ENCODE results near the gene AFAP1. TPM values are rescaled to one million over a fixed set of nuclear protein-coding genes. Genes with fewer than 3 reads are reported as not detected.

Gene AFAP1
- total and polyA plus RNA-seq, 2 of the 8 experiments (the other 6 are each of a cell fraction or from before 2014, with no cell fraction given): 3.6 to 18.2 TPM

GRCh38 chr4:7754565-7755262, 184.9 kb downstream of the AFAP1 start:
- Histone ChIP-seq H2BK20ac (ENCODE audit: low read length) (no peak overlapping the region), H3K23me2 (ENCODE audit: low read depth, low read length) (no peaks in the 10 kb centered on the region), H3K27me3 (replicated peaks in 1 of 4; ENCODE audit: control insufficient read depth in 3 of 4, extremely low read depth in 1 of 4, insufficient read depth in 3 of 4, low read length in 3 of 4) (no peaks in the 10 kb centered on the region; a peak in 1 of 7 replicates), H4K8ac (ENCODE audit: extremely low read depth, insufficient read depth, low read length) (no peak overlapping the region), H2AK5ac (ENCODE audit: low read depth, low read length) (no peak overlapping the region), H3K36me3 (ENCODE audit: control insufficient read depth in 2 of 4, insufficient read depth in 4 of 4, low read length in 3 of 4) (no peaks in the 10 kb centered on the region), H3K18ac (ENCODE audit: extremely low read depth, low read length) (no peak overlapping the region), H3K4me2 (ENCODE audit: insufficient read depth in 1 of 2, low read depth in 2 of 2, low read length in 2 of 2) (no peak overlapping the region), H3K4ac (replicated peaks; ENCODE audit: insufficient read length, low read depth, low read length) (no peak overlapping the region), H4K91ac (replicated peaks; ENCODE audit: insufficient read length, low read length) (no peak overlapping the region), H3K9me3 (ENCODE audit: insufficient read depth in 2 of 2, low read depth in 1 of 2, low read length in 1 of 2) (no peaks in the 10 kb centered on the region), H2BK5ac (ENCODE audit: low read depth, low read length) (no peak overlapping the region), H3K56ac (replicated peaks; ENCODE audit: insufficient read length, low read depth, low read length) (no peak overlapping the region), H3K79me1 (ENCODE audit: low read depth, low read length) (no peaks in the 10 kb centered on the region), H4K5ac (ENCODE audit: insufficient read length, low read depth, low read length) (no peak overlapping the region), H2BK15ac (ENCODE audit: low read length) (no peak overlapping the region), H3K4me1 (replicated peaks in 1 of 4; ENCODE audit: control insufficient read depth in 3 of 4, insufficient read depth in 4 of 4, low read length in 3 of 4) (no peaks in the 10 kb centered on the region), H3K79me2 (ENCODE audit: control insufficient read depth in 1 of 2, insufficient read depth in 2 of 2, low read length in 2 of 2) (no peaks in the 10 kb centered on the region), H2BK120ac (replicated peaks; ENCODE audit: low read depth, low read length) (no peak overlapping the region), H3K4me3 (ENCODE audit: extremely low read depth in 1 of 4, insufficient read depth in 2 of 4, low read depth in 3 of 4, low read length in 4 of 4) (no peak overlapping the region), H2BK12ac (ENCODE audit: low read depth, low read length) (no peak overlapping the region), H4K20me1 (replicated peaks in 1 of 2; ENCODE audit: control insufficient read depth in 1 of 2, insufficient read depth in 2 of 2, low read length in 2 of 2) (peaks cover 0 to 3% of the 10 kb centered on the region in 2 experiments), H2AFZ (ENCODE audit: low read length) (no peak overlapping the region), H3K27ac (ENCODE audit: low read depth, low read length) (no peak overlapping the region), H3K9ac (replicated peaks in 1 of 4; ENCODE audit: extremely low read depth in 1 of 4, low read depth in 3 of 4, low read length in 3 of 4) (no peak overlapping the region), H3K14ac (ENCODE audit: insufficient read length) (no peak overlapping the region), H3K23ac (ENCODE audit: insufficient read length) (no peak overlapping the region)
- 93% methylated on average over 18 of the region's 21 CpGs; no CpG with 5 or more reads in 1 of the 2 experiments for WGBS, 2 experiments (ENCODE audit: extremely low coverage in 1 of 2, insufficient coverage in 1 of 2, insufficient read length in 1 of 2, insufficient replicate concordance in 2 of 2, low coverage in 1 of 2, low lambda C conversion rate in 2 of 2, missing lambda C conversion rate in 1 of 2)
- FAIRE-seq (no peak), DNase-seq (ENCODE audit: low read depth in 1 of 2, low spot score in 2 of 2) (no peak)
- ChIA-PET CTCF (ENCODE audit: partially characterized antibody) (interaction anchor here (1.0 to 1.4 kb wide), 2 partner anchors 16 to 252 kb away, joined by 3 read pairs; no protein-coding TSS in a partner anchor), POLR2A (ENCODE audit: partially characterized antibody) (no interaction called here)
- TF ChIP-seq EZH2 (IDR thresholded peaks at IDR 0.05; ENCODE audit: low read depth, low read length, severe bottlenecking) (no peak), GABPA (IDR thresholded peaks at IDR 0.05; ENCODE audit: borderline replicate concordance, insufficient read depth, low read length) (no peak), SRF (IDR thresholded peaks at IDR 0.05; ENCODE audit: low read depth, low read length) (no peak)

Data from H1 (cell line).